OCI-LY1 (cell line): ENCODE results near the gene UCKL1.

Experiments used
- H2AFZ ChIP-seq: fragments of 200-600 bp; sonication (generic), shearing (Covaris generic); 2 replicates; pipeline ENCODE4 v1.6.0; 2014; ENCODE audit warnings: antibody characterized with exemption, mild to moderate bottlenecking, low read length
- H3F3A ChIP-seq: fragments of 200-600 bp; sonication (generic), shearing (Covaris generic); 2 replicates; pipeline ENCODE4 v1.6.0; 2014; ENCODE audit warnings: mild to moderate bottlenecking, antibody characterized with exemption, low read length, moderate library complexity; ENCODE audit not compliant: insufficient read depth
- H3K27ac ChIP-seq: fragments of 200-600 bp; sonication (generic); 2 replicates; pipeline ENCODE4 v1.5.1; 2014; ENCODE audit warnings: low read length, mixed run types, mild to moderate bottlenecking, low read depth; ENCODE audit not compliant: poor library complexity, severe bottlenecking
- H3K27me3 ChIP-seq: fragments of 200-600 bp; sonication (generic); 2 replicates; pipeline ENCODE4 v1.6.0; 2014; ENCODE audit warnings: antibody characterized with exemption, mild to moderate bottlenecking, low read length, moderate library complexity; ENCODE audit not compliant: insufficient read depth
- H3K36me3 ChIP-seq: fragments of 200-600 bp; sonication (generic); 2 replicates; pipeline ENCODE4 v1.6.1; 2014; ENCODE audit warnings: mild to moderate bottlenecking, antibody characterized with exemption, low read length, moderate library complexity, mixed read lengths; ENCODE audit not compliant: insufficient read depth
- H3K4me1 ChIP-seq: fragments of 200-600 bp; sonication (generic); 2 replicates; pipeline ENCODE4 v1.5.1; 2014; ENCODE audit warnings: mild to moderate bottlenecking, low read length, moderate library complexity; ENCODE audit not compliant: insufficient read depth, severe bottlenecking
- H3K4me2 ChIP-seq: fragments of 200-600 bp; sonication (generic), shearing (Covaris generic); 2 replicates; pipeline ENCODE4 v1.6.1; 2014; ENCODE audit warnings: low read length
- H3K4me3 ChIP-seq: fragments of 200-600 bp; sonication (generic); 2 replicates; pipeline ENCODE4 v1.5.1; 2014; ENCODE audit warnings: low read length, low read depth, mild to moderate bottlenecking, mixed read lengths; ENCODE audit not compliant: poor library complexity, severe bottlenecking
- H3K79me2 ChIP-seq: fragments of 200-600 bp; shearing (Covaris generic); 2 replicates; pipeline ENCODE4 v1.6.1; 2016; ENCODE audit warnings: mixed run types, low read length, mixed read lengths; ENCODE audit not compliant: insufficient read depth
- H3K9ac ChIP-seq: fragments of 200-600 bp; sonication (generic), shearing (Covaris generic); 2 replicates; pipeline ENCODE4 v1.6.1; 2014; ENCODE audit warnings: mild to moderate bottlenecking, low read length, mixed read lengths
- H3K9me2 ChIP-seq: fragments of 200-600 bp; sonication (generic), shearing (Covaris generic); 2 replicates; pipeline ENCODE4 v1.6.1; 2014; ENCODE audit warnings: low read depth, mild to moderate bottlenecking, low read length, mixed read lengths
- H3K9me3 ChIP-seq: fragments of 200-600 bp; shearing (Covaris generic); 2 replicates; pipeline ENCODE4 v1.6.1; 2014; ENCODE audit warnings: low read length, mixed read lengths
- H4K20me1 ChIP-seq: fragments of 200-600 bp; sonication (generic), shearing (Covaris generic); 2 replicates; pipeline ENCODE4 v1.6.0; 2016; ENCODE audit warnings: mild to moderate bottlenecking, low read length; ENCODE audit not compliant: insufficient read depth
- EZH2 ChIP-seq: fragments of 200-600 bp; sonication (generic), shearing (Covaris generic); IDR thresholded peaks from 2 replicates; pipeline ENCODE4 v1.8.0; 2017; ENCODE audit warnings: borderline replicate concordance, mixed run types, mild to moderate bottlenecking, antibody characterized with exemption, low read length, moderate library complexity, mixed read lengths
- TF ChIP-seq, protein P1 (sequence below): fragments of 200-600 bp; sonication (generic), shearing (Covaris generic); IDR thresholded peaks from 2 replicates; pipeline ENCODE4 v1.5.1; 2017; ENCODE audit warnings: mild to moderate bottlenecking, antibody characterized with exemption, low read length, moderate library complexity, mixed read lengths

The UCKL1 gene

GRCh38 chr20:63979229-63979556, 23.0 kb upstream of the UCKL1 start:
- no peak overlapping the region for H2AFZ ChIP-seq
- H3K4me3 ChIP-seq = peak overlapping the region; percentile 93
- H3F3A ChIP-seq = peaks cover 4% of the 10 kb centered on the region; the same call in 1 of the 2 replicates
- TF ChIP-seq, protein P1, sequence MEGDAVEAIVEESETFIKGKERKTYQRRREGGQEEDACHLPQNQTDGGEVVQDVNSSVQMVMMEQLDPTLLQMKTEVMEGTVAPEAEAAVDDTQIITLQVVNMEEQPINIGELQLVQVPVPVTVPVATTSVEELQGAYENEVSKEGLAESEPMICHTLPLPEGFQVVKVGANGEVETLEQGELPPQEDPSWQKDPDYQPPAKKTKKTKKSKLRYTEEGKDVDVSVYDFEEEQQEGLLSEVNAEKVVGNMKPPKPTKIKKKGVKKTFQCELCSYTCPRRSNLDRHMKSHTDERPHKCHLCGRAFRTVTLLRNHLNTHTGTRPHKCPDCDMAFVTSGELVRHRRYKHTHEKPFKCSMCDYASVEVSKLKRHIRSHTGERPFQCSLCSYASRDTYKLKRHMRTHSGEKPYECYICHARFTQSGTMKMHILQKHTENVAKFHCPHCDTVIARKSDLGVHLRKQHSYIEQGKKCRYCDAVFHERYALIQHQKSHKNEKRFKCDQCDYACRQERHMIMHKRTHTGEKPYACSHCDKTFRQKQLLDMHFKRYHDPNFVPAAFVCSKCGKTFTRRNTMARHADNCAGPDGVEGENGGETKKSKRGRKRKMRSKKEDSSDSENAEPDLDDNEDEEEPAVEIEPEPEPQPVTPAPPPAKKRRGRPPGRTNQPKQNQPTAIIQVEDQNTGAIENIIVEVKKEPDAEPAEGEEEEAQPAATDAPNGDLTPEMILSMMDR = no peak
- TF ChIP-seq EZH2 = no peak
- peaks cover 14% of the 10 kb centered on the region; the same call in 1 of the 2 replicates for H3K36me3 ChIP-seq
- H3K79me2 ChIP-seq = peaks cover 6% of the 10 kb centered on the region; the same call in 1 of the 2 replicates
- no peaks in the 10 kb centered on the region for H3K9me2 ChIP-seq
- peak overlapping the region; percentile 81 for H3K9ac ChIP-seq
- peaks cover 34% of the 10 kb centered on the region for H3K4me1 ChIP-seq
- H4K20me1 ChIP-seq = no peaks in the 10 kb centered on the region
- H3K4me2 ChIP-seq = peak overlapping the region; percentile 100
- H3K9me3 ChIP-seq = no peaks in the 10 kb centered on the region
- peak overlapping the region; percentile 69 for H3K27ac ChIP-seq
- no peaks in the 10 kb centered on the region for H3K27me3 ChIP-seq

DNA sequence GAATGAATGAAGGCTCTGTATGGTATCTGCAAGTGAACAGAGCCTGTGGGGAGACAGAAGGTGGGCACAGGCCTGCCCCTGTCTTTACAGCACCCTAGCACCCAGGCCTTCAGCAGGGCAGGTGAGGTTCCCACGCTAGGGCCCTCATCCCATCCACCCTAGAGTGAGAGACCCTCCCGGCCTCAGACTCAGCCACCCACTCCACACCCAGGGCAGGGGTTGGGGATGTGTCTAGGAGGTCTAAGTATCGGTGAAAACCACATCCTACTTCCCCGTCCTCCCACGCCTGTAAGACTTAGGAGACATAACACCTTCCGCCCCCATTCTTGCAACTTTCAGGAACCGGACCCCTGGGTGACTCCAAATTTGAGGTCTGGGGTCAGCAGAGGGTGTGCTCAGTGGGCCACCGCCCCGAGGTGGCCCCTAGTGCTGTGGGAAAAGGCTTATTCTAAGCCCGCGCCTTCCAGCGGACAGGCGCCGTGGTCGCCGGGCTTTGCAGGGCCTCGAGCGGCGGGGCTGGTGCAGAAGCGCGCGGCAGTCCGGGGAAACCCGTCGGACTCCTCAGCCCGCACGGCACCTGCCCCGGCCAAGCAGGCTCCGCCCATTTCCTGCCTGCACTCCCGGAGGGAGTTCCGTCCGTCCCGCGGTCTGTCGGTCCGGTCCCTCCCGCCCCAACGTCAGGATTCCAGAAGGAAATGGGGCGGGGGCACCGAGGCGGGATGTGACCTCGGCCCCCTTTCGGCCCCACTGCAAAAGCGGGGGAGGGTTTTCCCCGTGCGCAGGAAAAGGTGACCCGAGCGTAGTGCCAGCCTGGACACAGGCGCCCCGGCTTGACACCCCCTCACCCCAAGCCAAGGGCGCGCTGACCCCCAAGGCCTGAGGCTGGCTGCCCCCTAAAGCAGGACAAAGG, 22.4 kb upstream of the UCKL1 start:
- peak overlapping the region; percentile 69 for H3K27ac ChIP-seq
- no peaks in the 10 kb centered on the region for H3K9me3 ChIP-seq
- H3K4me1 ChIP-seq = peaks cover 36% of the 10 kb centered on the region
- peak overlapping the region; percentile 93 for H3K4me3 ChIP-seq
- no peak overlapping the region for H2AFZ ChIP-seq
- H3K36me3 ChIP-seq = peaks cover 9% of the 10 kb centered on the region; the same call in 1 of the 2 replicates
- H3K79me2 ChIP-seq = peaks cover 6% of the 10 kb centered on the region; the same call in 1 of the 2 replicates
- H4K20me1 ChIP-seq = no peaks in the 10 kb centered on the region
- no peaks in the 10 kb centered on the region for H3K9me2 ChIP-seq
- TF ChIP-seq EZH2 = no peak
- TF ChIP-seq, protein P1 = no peak
- peaks cover 4% of the 10 kb centered on the region; the same call in 1 of the 2 replicates for H3F3A ChIP-seq
- H3K9ac ChIP-seq = peak overlapping the region; percentile 81
- H3K27me3 ChIP-seq = no peaks in the 10 kb centered on the region
- H3K4me2 ChIP-seq = peak overlapping the region; percentile 100

GRCh38 chr20:63977739-63978276, 21.6 kb upstream of the UCKL1 start:
- Histone ChIP-seq H3K36me3 (peaks cover 3% of the 10 kb centered on the region; the same call in 1 of the 2 replicates), H3K4me1 (peaks cover 37% of the 10 kb centered on the region), H3K79me2 (peaks cover 6% of the 10 kb centered on the region; the same call in 1 of the 2 replicates), H3K9me3 (no peaks in the 10 kb centered on the region), H3K4me3 (peak overlapping the region; percentile 93), H3K4me2 (peak overlapping the region; percentile 100; the same call in 1 of the 2 replicates), H4K20me1 (no peaks in the 10 kb centered on the region), H3K9me2 (no peaks in the 10 kb centered on the region), H3K9ac (no peak overlapping the region; the same call in 1 of the 2 replicates), H3K27me3 (no peaks in the 10 kb centered on the region), H3F3A (peaks cover 4% of the 10 kb centered on the region; the same call in 1 of the 2 replicates), H2AFZ (no peak overlapping the region), H3K27ac (no peak overlapping the region)
- TF ChIP-seq, protein P1 = no peak
- TF ChIP-seq EZH2 = no peak
